Globus pallidus (tissue), 1 donor: ENCODE measurements around the gene BAMBI.
"Not testable (repeated sequence)": the region's sequence is repeated elsewhere in the genome, so short reads cannot be mapped to it uniquely, and the experiment has no call there.

Experiments used
- DNase-seq: peaks from one replicate; pipeline ENCODE4 v3.0.0-alpha.2; 2015; ENCODE audit warnings: low spot score

Gene BAMBI, protein sequence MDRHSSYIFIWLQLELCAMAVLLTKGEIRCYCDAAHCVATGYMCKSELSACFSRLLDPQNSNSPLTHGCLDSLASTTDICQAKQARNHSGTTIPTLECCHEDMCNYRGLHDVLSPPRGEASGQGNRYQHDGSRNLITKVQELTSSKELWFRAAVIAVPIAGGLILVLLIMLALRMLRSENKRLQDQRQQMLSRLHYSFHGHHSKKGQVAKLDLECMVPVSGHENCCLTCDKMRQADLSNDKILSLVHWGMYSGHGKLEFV

DNA sequence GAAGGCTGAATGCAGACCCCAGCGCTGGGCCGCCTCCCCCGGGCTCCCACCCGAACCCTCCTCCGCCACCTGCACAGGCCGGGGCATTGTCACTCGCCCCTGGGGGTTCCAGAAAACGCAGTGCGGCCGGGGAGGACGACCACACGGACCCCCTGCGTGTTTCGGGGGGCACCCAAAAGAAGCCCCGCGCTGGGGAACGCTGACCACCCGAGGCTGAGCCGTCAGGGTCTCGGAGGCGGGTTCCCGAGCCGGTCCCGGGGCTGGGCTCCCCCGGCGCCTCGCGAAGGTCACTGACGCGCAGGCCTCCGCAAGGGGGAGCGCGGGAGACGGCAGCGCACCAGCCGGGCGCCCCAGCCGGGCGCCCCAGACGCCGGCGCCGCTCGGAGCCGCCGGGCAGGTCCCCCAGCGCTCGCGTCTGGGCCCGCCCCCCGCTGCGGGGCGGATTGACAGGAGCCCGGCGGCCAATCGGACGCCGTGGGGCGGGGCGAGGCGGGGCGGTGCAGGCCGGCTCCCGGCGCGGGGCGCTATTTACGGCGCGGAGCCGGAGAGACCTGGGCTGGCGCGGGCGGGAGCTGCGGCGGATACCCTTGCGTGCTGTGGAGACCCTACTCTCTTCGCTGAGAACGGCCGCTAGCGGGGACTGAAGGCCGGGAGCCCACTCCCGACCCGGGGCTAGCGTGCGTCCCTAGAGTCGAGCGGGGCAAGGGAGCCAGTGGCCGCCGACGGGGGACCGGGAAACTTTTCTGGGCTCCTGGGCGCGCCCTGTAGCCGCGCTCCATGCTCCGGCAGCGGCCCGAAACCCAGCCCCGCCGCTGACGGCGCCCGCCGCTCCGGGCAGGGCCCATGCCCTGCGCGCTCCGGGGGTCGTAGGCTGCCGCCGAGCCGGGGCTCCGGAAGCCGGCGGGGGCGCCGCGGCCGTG is at the start of gene BAMBI:
Gene BAMBI (plus strand): TSS at position 554 of the 920 bp plus-strand sequence. CDS start 377 bp downstream, outside the sequence.
- peak; percentile 96 for DNase-seq

DNA sequence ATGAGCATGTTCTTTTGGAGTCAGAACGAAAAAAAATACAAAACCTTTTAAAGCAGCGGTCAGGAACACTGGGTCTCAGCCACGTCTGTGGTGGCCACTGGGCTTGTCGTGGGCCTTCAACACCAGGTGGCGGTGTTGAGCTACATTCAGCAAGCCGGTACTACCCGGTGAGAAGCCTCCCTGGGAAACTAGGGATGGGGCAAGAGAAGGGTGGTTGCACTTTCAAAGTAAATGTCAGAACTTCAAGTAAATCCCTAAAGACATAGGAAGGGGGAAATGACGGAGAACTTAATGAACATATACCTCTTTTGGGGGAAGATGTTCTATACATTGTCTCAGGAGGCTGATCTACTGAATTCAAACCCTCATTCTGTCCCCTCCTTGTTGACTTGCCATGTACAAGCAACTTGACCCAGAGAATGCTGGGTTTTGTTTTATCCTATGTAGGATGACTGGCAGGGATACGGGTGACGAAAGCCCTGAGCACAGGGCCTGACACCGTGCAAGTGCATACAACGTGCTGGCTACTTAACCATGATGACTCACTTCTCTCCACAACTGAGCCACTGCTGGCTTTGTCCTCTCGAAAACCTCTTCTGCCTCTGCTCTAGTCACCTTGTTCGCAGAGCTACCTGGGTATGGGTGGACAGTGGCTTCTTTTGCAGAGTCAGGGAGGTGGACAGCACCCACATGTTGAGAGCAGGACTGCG is 49.0 kb upstream of the BAMBI start:
- DNase-seq, result peak; percentile 70

DNA sequence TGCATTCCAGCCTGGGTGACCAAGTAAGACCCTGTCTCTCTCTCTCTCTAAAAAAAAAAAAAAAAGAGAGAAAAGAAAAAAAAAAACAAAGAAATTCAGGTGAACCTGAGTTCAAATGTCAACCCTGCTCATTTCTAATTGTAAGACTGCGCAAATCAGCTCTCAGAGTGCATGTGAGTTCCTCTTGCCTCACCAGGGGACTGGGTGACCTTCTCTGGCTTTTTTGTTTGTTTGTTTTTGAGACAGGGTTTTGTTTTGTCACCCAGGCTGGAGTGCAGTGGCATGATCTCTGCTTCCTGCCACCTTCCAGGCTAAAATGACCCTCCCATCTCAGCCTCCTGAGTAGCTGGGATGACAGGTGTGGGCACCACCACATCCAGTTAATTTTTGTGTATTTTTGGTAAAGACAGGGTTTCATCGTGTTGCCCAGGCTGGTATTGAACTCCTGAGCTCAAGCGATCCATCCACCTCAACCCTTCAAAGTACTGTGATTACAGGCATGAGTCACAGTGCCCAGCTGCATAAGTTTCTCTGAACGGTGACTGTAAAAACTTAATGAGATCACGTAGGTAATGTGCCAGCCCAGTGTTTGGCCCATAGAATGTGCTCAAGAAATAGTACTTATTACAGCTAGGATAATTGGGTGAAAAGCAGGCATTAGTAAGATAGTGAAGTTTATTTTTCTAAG is 45.3 kb upstream of the BAMBI start:
- no peak for DNase-seq

DNA sequence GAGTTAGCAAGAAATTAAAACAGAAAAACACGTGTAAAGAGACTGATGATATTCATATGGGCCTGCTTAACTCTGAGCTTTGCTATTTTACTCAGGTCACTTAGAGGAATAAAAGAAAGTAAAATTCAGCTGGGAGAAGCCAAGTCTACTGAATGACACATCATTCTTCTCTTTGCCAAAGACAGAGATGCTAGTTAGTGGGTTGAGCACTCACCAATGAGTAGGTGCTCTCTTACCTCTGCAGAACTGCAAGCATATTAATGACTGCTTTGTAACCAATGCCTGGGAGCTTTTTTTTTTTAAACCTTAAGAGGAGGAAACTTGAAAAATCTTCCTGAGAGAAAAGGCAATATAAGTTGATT is 44.8 kb upstream of the BAMBI start:
- DNase-seq, result no peak

DNA sequence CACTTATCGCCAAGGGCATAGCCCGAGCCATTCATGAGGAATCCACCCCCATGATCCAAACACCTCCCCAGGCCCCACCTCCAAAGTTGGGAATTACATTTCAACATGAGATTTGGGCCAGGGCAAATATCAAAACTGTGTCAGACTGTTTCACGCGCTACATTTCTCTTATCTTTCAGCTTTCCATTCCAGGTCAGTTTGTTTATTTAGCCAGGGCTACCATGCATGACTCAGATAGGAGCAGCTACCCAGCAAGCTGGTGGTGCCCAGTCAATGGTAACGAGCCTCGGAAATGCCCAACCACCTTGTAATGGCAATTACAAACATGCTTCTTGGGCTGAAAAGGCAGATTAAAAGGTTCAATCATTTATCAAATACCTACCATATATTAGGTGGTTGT is 43.6 kb upstream of the BAMBI start:
- DNase-seq, result no peak

DNA sequence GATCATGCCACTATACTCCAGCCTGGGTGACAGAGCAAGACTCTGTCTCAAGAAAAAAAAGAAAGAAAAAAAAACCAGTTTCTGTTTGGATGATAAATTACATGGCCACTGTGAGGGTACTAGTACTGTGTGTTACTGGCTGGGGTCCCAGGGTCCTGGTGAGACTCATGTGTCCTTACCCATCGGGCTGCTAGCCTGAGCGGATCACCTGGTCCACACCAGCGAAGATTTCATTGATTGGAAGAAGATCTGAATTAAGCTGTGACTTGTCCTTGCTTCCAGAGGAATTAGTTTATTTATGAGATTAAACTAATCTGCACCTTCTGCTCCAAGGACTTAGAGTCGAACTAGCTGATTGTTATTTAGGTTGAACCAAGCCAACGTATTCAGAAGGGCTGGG is 40.0 kb upstream of the BAMBI start:
- DNase-seq, result no peak

DNA sequence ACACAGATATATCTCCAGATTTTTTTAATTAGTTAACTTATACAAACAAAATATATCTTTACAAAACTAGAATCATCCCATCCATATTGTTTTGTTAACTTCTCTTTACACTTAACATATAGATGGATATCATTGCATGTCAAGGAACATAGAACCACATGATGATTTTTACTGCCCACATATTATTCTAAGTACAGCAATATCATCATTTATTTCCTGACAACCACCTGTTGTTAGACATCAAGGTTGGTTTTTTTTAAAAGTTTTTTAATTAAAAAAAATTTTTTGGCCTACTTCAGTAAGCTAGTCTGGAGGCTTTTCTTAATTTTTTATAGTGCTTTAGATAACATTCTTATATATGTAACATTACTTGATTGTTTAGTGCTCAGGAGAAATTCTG is 38.9 kb upstream of the BAMBI start:
- no peak for DNase-seq

DNA sequence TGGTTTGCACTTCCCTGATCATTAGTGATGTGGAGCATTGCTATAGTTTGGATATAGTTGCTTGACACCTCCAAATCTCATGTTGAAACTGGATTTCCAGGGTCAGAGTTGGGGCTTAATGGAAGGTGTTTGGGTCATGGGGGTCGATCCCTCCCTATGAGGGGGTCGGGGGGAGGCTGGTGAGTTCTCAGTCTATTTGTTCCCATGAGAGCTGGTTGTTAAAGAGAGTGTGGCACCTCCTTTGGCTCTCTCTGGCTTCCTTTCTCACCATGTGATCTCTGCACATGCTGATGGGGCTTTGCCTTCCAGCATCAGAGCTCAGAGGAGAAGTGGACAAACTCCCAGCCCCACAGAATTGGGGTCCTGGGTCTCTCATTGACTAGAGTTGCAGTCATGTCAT is 36.8 kb upstream of the BAMBI start:
- DNase-seq, result no peak

DNA sequence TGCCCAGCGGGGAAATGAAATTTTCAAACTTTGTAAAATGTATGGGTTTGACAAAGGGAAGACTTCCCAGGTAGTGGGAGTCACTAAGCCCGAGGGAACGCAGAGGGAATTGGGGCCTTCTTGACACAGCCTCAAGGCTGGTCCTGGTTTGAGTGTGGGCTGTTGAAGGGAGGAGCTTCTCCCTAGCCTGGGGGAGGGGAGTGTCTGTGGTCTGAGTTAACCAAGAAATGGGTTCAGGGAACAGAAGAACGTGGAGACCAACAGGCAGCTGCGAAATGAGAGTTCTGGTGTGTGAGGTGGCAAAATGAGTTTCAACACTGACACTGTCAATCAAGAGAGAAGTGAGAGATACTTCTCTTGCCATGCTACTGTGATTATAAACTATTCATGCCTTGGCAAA is 32.7 kb upstream of the BAMBI start:
- no peak for DNase-seq

DNA sequence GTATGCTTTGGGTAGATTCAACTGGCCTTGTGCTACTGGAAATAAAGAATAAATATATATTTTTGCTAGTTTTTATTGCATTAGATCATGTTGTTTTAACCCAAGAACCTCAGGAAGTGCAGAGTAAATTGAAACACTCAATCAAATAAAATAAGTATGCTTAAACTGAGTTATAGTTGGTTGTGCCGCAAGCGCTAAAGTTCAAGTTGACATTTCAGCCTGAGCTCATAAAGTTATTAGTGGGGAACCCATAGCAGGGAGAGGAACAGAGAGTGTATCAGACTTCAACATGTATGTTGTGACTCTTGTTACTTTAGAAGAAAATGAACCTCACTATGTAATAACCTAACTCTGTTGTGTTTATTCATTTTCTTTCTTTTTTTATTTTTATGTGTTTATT is 25.2 kb upstream of the BAMBI start:
- no peak for DNase-seq

DNA sequence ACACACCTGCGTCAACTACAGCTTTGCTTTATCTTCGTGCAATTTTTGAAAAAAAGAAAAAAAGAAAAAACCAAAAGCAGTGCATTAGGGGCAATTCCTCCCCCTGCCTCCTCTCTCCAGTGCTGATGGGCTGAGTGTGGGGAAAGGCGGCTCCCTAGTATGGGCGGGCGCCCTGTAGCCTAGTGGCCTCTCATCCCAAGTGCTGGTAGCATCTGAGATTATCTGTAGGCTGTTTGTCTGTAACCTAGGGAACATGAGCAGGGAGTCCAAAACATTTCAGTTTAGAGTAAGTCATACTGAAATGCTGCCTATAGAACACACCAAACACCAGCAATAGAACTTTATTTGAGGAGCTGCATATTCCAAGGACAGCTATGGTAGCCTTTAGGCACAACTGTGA is 24.6 kb upstream of the BAMBI start:
- no peak for DNase-seq

DNA sequence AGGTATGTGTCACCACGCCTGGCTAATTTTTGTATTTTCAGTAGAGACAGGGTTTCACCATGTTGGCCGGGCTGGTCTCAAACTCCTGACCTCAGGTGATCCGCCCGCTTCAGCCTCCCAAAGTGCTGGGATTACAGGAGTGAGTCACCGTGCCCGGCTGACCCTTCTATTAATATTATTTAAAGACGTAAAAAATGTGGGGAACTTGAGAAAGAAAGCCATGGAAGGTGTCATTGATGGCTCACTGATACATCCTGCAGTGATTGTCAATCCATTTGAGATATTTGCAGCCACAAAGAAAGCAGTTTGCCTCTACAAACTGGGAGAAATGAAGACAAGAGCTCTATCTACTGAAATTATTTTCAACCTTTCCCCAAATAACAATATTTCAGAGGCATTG is 18.5 kb upstream of the BAMBI start:
- DNase-seq, result not testable (repeated sequence)

DNA sequence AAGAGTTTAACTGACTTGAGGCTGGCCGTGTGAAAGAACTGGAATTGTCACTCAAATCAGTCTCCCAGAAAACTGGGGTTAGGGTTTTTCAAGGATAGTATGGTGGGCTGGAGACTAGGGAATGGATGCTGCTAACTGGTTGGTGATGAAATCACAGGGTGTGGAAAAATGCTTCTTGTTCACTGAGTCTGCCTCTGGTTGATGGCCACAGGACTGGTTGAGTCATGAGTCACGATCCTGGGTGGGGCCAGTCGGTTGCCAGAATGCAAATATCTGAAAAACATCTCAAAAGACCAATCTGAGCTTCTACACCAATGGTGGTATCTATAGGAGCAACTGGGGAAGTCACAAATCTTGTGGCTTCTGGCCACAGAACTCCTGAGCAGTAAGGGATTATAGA is 16.3 kb upstream of the BAMBI start:
- DNase-seq, result no peak

DNA sequence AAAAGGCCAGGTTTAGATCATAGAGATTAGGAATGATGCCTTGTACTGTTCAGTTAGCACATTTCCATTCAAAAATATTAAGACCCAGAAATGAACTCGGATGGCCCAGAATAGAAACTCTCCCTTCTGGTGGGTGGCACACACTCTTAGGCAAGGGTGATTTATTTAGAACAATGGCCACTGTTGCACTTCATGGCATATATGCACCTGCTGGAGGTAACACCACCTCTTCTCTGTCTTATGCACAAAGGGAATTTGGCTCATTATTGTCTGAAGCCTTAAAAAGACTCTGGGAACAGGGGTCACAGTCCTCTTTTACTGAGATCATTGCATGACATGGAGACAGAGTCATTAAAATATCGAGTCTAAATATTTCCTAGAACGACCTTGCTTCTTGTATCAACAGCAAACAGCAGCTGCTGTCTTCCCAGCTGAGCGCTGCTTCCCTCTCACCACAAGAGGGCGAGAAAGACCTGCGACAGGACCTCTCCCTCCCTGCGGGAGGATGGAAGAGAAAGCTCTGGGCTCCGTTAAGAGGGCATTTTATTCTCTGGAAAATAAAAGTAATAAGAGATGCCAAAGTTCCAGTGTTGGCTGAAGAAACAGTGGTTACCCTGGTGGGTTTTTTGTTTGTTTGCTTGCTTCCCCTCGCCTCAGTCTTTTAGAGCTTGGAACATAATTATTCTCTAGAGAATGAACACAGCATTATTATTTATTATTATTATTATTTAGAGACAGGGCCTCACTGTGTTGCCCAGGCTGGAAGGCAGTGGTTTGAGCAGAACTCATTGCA is 13.5 kb upstream of the BAMBI start:
- DNase-seq, result peak; percentile 84

DNA sequence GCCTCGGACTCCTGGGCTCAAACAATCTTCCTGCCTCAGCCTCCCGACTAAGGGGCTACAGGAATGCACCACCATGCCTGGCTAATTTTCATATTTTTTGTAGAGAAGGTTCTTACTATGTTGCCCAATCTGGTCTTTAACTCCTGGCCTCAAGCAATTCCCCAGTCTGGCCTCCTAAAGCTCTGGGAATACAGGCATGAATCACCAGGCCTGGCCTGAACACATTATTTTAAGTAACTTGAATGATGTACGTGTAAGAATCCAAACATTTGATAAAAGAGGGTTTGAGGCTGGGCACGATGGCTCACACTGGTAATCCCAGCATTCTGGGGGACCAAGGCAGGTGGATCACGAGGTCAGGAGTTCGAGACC is 13.0 kb upstream of the BAMBI start:
- DNase-seq, result no peak

DNA sequence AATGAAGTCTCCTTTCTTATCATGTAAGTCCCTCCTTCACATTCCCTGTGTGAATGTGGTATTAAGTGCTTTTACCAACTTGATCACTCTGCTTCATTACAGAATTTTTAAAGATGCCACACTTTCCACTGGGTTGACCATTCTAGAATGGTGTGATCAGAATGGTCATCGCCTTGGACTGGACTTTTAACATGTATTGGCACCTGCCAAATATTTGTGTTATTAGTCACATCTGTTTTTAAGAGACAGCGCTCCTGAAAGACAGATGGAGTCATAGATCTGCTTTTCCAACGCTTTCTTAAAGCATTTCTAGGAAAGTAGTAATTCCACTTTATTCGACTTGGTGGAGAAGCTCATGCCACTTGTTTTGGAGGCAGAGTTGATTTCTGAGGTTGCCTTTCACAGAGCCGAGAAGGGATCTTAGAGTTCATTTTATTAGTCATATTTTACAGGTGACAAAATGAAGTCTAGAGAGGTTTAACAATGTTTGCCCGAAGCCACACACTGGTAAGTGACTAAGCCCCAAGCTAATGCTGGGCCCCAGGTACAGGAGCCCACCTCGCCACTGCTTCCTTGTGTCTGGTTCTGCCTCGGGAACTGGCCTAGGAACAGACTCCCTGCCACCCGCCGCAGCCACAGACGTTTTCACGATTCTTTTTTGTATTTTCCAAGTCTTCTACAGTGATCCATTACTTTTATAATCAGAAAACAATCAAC is 10.4 kb upstream of the BAMBI start:
- no peak for DNase-seq

DNA sequence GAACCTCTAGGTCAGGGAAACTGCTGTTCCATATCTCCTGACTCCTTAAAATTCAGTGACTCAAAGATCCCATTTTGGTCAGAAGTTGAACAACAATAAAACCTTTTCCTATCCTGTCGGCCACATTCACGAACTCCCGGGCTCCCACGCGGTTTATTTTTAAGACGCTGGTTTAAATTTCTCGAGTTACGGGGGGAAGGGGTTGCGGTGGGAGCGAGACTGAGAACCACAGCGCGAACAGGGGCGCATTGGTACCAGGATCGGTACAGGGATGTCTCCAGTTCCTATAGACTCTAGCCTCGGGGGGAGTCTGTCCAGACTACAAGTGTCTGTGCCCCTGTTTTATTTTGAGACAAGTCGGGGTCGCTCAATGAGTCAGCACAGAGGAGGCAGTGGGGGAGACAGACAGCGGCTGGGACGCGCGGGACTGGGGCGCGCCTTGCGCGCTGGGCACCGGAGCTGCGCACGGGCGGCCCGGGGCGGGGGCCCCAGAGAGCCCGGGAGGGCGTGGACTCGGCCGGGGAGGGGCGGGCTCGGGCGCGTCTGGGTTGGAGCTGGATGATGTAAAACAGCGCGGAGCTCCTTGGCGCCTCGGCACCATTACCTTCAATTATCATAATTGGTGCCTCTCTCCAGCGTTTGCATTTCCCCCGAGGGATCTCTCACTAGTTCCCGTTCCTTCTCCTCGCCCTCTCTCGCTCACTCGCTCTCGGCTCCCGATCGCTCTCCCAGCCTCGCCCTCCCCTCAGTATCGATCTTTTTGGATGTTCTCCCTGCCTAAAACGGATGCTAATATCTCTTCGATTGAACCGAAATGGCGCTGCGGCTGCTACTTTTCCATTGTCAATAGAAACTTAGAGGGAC is 8.7 kb upstream of the BAMBI start:
- DNase-seq, result no peak

DNA sequence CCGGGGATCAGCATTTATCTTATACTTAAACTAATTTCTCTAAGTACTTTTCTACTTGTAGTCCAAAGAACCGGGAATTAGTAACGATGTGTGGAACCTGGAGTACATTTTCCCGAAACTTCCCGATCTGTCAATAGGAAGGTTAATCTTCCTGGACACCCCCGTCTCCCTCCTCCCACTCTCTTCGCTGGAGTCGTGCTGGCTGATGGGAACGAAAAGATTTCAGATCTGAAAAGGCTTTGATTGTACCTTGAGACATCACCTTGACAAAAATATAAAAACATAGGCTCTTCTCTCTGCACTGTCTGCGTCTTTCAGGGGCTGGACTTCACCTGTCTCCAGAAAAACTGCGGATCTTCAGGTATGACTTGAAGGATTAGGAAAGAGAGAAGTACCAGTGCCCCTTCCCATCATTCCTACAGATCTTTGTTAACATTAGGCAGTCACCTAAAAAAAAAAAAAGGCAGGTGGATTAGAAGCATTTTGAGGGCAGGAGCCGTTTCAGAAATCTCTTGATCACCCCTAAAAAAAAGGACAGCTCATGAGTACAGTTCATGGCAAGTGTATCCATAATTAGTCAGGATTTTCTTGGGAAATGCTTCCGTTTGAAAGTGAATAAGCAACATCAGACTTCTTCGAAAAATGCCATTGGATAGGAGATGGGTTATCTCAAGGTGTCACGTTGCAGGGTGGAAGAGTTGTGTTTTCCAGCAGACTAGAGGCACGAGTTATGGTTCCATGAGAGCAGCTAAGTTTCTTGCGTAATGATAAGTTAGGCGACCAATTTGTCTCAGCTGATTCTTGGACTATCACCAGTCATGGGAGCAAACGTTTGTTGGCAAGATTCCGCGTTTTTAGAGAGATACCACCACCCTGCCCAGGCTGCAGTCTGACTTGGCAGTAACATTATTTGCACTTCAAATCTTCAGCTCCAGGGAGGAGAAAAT is 7.8 kb upstream of the BAMBI start:
- DNase-seq, result no peak

DNA sequence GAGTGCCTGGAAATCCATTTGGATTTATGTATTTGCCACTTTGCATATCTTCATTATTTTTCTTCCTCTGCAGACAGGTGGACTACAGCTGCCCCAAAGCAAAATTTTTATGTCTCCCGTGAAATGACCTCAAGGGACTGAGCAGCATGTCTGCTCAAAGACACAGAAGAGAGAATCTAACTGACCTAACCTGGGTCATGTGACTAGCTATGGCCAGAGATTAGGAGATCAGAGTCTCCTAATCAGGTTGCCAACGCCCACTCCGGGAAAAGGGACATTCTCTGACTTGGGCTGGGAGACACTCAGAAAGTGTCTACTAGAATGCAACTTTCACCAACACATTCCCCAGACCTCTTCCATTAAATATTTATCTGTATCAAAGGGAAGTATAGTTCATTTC is 2.5 kb upstream of the BAMBI start:
- DNase-seq, result no peak
